ENCODE data around the gene METAP1D. TPM values are rescaled to one million over a fixed set of nuclear protein-coding genes. Genes with fewer than 3 reads are reported as not detected.
"Not testable (repeated sequence)": the region's sequence is repeated elsewhere in the genome, so short reads cannot be mapped to it uniquely, and the experiment has no call there.

METAP1D gene
- total RNA-seq, 2 donors from 2014 or later: 4.1 to 4.8 TPM

GRCh38 chr2:172109988-172110811 lies 110.4 kb downstream of the METAP1D start:
- peaks cover 6% of the 10 kb centered on the region for H3K36me3 Mint-ChIP-seq (ENCODE audit: low read depth)
- H3K4me3 Mint-ChIP-seq: no peak overlapping the region
- peaks cover 47% of the 10 kb centered on the region for H3K27me3 Mint-ChIP-seq
- no peaks in the 10 kb centered on the region for H3K4me1 Mint-ChIP-seq
- no peak overlapping the region for H3K27ac Mint-ChIP-seq
- no peaks in the 10 kb centered on the region for H3K9me3 Mint-ChIP-seq
- ATAC-seq (replicated peaks): no peak

- no peaks in the 10 kb centered on the region for H3K36me3 Mint-ChIP-seq (ENCODE audit: low read depth)
- no peak for ATAC-seq (replicated peaks)
Measured at GRCh38 chr2:172113617-172114016, 113.9 kb downstream of the METAP1D start.

DNA sequence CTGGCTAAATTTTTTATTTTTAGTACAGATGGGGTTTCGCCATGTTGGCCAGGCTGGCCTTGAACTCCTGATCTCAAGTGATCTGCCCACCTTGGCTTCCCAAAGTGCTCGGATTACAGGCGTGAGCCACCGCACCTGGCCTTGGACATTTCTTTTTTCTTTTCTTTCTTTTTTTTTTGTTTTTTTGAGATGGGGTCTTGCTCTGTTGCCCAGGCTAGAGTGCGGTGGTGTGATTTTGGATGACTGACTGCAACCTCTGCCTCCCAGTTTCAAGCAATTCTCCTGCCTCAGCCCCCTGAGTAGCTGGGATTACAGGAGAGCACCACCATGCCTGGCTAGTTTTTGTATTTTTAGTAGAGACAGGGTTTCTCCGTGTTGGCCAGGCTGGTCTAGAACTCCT lies 114.4 kb downstream of the METAP1D start:
- H3K9me3 Mint-ChIP-seq; H3K27ac Mint-ChIP-seq; ATAC-seq (replicated peaks); H3K4me3 Mint-ChIP-seq; H3K4me1 Mint-ChIP-seq; H3K36me3 Mint-ChIP-seq (ENCODE audit: low read depth): not testable (repeated sequence)
- peaks cover 24% of the 10 kb centered on the region for H3K27me3 Mint-ChIP-seq

More at GRCh38 chr2:172113617-172114016, 113.9 kb downstream of the METAP1D start:
- no peaks in the 10 kb centered on the region for H3K9me3 Mint-ChIP-seq
- no peak overlapping the region for H3K4me3 Mint-ChIP-seq
- H3K27me3 Mint-ChIP-seq: peaks cover 27% of the 10 kb centered on the region
- H3K4me1 Mint-ChIP-seq: no peaks in the 10 kb centered on the region
- no peak overlapping the region for H3K27ac Mint-ChIP-seq

- no peaks in the 10 kb centered on the region for H3K4me1 Mint-ChIP-seq
- no peaks in the 10 kb centered on the region for H3K36me3 Mint-ChIP-seq (ENCODE audit: low read depth)
- no peak overlapping the region for H3K27ac Mint-ChIP-seq
- H3K4me3 Mint-ChIP-seq: no peak overlapping the region
- peaks cover 22% of the 10 kb centered on the region for H3K27me3 Mint-ChIP-seq
- H3K9me3 Mint-ChIP-seq: no peaks in the 10 kb centered on the region
- no peak for ATAC-seq (replicated peaks)
Measured at GRCh38 chr2:172114579-172114978, 114.8 kb downstream of the METAP1D start.

- Mint-ChIP-seq H3K4me1 (no peaks in the 10 kb centered on the region), H3K4me3 (no peak overlapping the region), H3K27me3 (peaks cover 16% of the 10 kb centered on the region), H3K36me3 (ENCODE audit: low read depth) (no peaks in the 10 kb centered on the region), H3K27ac (no peak overlapping the region), H3K9me3 (no peaks in the 10 kb centered on the region)
- no peak for ATAC-seq (replicated peaks)
Measured at GRCh38 chr2:172116107-172116506, 116.4 kb downstream of the METAP1D start.

GRCh38 chr2:172119089-172119488 lies 119.3 kb downstream of the METAP1D start:
- Mint-ChIP-seq H3K9me3 (no peaks in the 10 kb centered on the region), H3K36me3 (ENCODE audit: low read depth) (no peaks in the 10 kb centered on the region), H3K4me3 (no peak overlapping the region), H3K4me1 (no peaks in the 10 kb centered on the region), H3K27me3 (peaks cover 8% of the 10 kb centered on the region), H3K27ac (no peak overlapping the region)
- no peak for ATAC-seq (replicated peaks)

DNA sequence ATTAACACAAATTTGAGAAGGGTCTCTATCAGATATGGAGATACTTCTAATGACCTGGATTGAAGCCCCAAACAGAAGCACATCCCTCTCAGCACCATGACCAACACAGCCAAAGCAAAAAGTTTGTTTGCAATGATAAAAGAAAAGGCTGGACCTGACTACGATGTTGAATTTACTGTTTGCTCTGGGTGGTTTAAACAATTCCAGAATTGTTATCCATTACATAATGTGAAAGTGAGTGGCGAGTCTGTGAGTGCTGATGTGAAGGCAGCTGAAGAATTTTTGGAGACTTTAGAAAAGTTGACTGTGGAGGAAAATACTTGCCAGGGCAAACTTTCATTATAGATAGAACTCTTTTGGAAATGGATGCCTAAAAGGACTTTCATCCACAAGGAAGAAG lies 120.4 kb downstream of the METAP1D start:
- H3K4me3 Mint-ChIP-seq: no peak overlapping the region
- H3K27ac Mint-ChIP-seq: no peak overlapping the region
- H3K9me3 Mint-ChIP-seq: no peaks in the 10 kb centered on the region
- no peak for ATAC-seq (replicated peaks)
- no peaks in the 10 kb centered on the region for H3K36me3 Mint-ChIP-seq (ENCODE audit: low read depth)
- peaks cover 3% of the 10 kb centered on the region for H3K27me3 Mint-ChIP-seq
- H3K4me1 Mint-ChIP-seq: no peaks in the 10 kb centered on the region

DNA sequence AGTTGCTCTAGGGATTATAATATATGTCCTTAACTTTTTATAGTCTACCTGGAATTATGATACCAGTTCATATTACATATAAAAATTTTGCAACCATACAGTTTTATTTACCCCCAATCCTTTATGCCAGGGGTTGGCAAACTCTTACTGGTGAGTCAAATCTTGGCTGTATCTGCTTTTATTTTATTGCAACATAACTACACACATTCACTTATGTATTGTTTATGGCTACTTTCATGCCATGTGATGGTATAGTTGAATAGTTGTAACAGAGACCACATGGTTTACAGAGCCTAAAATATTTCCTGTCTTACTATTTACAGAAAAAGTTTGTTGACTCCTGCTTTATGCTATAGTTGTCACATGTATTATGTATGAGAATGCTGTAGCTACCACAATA lies 128.7 kb downstream of the METAP1D start:
- Mint-ChIP-seq H3K36me3 (ENCODE audit: low read depth) (no peaks in the 10 kb centered on the region), H3K4me1 (no peaks in the 10 kb centered on the region), H3K27ac (no peak overlapping the region), H3K4me3 (no peak overlapping the region), H3K9me3 (no peaks in the 10 kb centered on the region), H3K27me3 (peaks cover 9% of the 10 kb centered on the region)
- ATAC-seq (replicated peaks): no peak

GRCh38 chr2:172129404-172129803 lies 129.7 kb downstream of the METAP1D start:
- Mint-ChIP-seq H3K27ac (no peak overlapping the region), H3K27me3 (peaks cover 9% of the 10 kb centered on the region), H3K36me3 (ENCODE audit: low read depth) (no peaks in the 10 kb centered on the region), H3K4me1 (no peaks in the 10 kb centered on the region), H3K9me3 (no peaks in the 10 kb centered on the region), H3K4me3 (no peak overlapping the region)
- ATAC-seq (replicated peaks): no peak

Other genes starting within 250 kb of the METAP1D start
- gene SLC25A12, start 105.7 kb upstream of the METAP1D start, total RNA-seq: 10 to 100 TPM; 15.2 to 30.1 TPM
- gene HAT1, start 77.5 kb upstream of the METAP1D start, total RNA-seq: 10 to 100 TPM; 47.5 to 85.0 TPM
- gene DLX1, start 85.6 kb downstream of the METAP1D start, total RNA-seq: not detected
- not detected for gene DLX2, start 102.9 kb downstream of the METAP1D start, total RNA-seq

Measured in activated T-helper 17 cell treated with anti-CD3 and anti-CD28 coated beads, Interleukin-2, amount 50 U/mL, for 72 hours (primary cell).